Measurements from ENCODE around the gene ELFN1. TPM values are rescaled to one million over a fixed set of nuclear protein-coding genes. Genes with fewer than 3 reads are reported as not detected.

Gene ELFN1
- total RNA-seq, 4 donors from 2014 or later = 0.51 to 6.7 (median 3.6) TPM

DNA sequence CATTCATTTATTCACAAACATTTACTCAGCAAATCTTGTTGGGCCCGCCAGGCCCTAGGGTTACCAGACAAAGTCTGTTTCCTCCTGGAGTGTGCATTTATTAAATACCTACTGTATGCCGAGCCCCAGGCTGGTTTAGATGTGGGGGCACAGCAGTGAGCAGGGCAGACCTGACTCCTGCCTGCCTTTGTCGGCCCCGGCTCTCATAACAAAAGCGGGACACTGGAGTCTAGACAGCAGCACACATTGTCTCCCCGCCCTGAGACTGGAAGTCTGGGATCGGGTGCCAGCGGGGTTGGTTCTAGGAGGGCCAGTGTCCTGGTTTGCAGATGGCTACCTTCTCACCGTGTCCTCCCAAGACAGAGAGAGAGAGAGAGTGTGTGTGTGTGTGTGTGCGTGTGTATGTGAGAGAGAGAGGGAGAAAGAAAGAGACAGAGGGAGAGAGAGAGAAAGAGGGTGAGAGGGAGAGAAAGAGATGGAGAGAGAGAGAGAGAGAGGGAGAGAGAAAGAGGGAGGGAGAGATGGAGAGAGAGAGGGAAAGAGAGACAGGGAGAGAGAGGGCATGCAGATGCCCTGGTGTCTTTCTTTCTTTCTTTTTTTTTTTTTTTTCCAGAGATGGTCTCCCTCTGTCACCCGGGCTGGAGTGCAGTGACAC lies 25.9 kb downstream of the ELFN1 start:
- intact Hi-C loops (cut with DNase I; ENCODE audit: low total_unique reads) = no loop called here
- no peak overlapping the region for H3K27ac ChIP-seq
- H3K9me3 ChIP-seq = no peaks in the 10 kb centered on the region
- H3K4me1 ChIP-seq = no peaks in the 10 kb centered on the region
- no peak overlapping the region for H3K4me3 ChIP-seq
- peak in 1 of 2 donors; percentile 8 for DNase-seq
- H3K36me3 ChIP-seq = no peaks in the 10 kb centered on the region
- H3K27me3 ChIP-seq = no peaks in the 10 kb centered on the region
- TF ChIP-seq, protein P1, sequence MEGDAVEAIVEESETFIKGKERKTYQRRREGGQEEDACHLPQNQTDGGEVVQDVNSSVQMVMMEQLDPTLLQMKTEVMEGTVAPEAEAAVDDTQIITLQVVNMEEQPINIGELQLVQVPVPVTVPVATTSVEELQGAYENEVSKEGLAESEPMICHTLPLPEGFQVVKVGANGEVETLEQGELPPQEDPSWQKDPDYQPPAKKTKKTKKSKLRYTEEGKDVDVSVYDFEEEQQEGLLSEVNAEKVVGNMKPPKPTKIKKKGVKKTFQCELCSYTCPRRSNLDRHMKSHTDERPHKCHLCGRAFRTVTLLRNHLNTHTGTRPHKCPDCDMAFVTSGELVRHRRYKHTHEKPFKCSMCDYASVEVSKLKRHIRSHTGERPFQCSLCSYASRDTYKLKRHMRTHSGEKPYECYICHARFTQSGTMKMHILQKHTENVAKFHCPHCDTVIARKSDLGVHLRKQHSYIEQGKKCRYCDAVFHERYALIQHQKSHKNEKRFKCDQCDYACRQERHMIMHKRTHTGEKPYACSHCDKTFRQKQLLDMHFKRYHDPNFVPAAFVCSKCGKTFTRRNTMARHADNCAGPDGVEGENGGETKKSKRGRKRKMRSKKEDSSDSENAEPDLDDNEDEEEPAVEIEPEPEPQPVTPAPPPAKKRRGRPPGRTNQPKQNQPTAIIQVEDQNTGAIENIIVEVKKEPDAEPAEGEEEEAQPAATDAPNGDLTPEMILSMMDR (IDR thresholded peaks at IDR 0.05) = no peak
- TF ChIP-seq POLR2A (IDR thresholded peaks at IDR 0.05) = no peak

DNA sequence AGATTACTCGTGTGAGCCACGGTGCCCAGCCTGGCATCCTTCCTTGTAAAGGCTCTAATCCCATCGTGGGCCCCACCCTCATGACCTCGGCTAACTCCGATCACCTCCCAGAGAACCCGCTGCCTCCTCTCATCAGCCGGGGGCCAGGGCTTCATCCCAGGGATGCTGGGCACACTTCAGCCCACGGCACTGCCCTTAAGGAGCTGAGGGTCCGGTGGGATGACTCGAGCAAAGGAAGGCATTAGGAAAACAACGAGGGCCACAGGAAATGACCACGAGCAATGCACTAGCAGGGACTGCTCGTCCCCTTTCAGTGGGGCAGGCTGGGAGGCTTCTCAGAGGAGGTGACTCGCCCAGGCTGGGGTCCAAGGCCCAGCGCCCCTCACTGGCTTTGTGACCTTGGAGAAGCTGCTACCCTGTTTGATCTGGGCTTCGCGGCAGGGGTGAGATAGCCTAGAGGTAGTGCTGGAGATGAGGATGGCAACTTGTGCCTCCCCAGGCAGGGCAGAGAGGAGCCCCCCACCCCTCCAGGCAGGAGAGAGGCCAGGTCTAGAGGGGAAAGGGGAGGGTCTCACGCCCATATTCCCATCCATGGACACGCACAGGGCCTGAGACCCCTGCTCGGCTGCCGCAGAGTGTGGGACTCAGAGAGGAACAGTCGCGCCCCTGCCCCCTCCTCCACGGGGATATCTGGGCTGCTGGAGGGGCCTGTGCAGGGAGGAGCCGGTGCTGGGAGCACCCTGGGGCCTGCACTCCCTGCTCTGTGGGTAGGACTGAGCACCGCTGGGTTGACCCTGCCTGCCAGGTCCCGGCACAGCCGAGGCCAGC lies 26.8 kb downstream of the ELFN1 start:
- H3K9me3 ChIP-seq = no peaks in the 10 kb centered on the region

DNA sequence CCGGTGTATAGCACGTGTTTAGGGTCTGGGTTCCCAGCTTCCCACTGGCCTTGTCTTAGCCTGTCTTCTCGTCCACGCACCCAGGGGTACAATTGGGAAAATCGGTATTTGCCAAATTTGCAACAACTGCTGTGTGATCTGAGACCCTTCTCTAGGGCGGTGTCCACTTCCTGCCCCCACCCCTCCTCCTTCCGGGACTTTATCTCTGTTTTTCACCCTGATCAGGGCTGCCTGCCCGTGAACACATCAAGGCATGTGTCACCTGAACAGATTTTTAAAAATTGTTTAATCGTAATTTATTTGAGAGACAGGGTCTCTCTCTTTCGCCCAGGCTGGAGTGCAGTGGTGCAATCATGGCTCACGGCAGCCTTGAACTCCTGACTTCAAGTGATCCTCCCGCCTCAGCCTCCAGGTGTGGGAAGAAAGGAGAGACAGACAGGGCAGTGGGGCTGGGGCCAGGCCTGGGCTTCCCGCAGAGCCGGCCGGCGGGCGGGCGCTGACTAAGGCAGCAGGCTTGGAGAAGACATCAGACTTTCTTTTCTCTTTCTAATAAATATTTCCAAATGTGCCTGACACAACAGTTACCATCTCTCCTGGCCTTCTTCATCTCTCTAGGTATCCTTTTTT lies 27.5 kb downstream of the ELFN1 start:
- Histone ChIP-seq H3K4me3 (no peak overlapping the region), H3K9me3 (peaks cover 0 to 5% of the 10 kb centered on the region in 2 donors), H3K27ac (no peak overlapping the region), H3K27me3 (no peaks in the 10 kb centered on the region), H3K36me3 (no peaks in the 10 kb centered on the region), H3K4me1 (no peaks in the 10 kb centered on the region)
- peak in 1 of 2 donors; percentile 2 for DNase-seq
- TF ChIP-seq, protein P1 (IDR thresholded peaks at IDR 0.05) = no peak
- TF ChIP-seq POLR2A (IDR thresholded peaks at IDR 0.05) = no peak
- intact Hi-C loops (cut with DNase I; ENCODE audit: low total_unique reads) = no loop called here

More for the DNA sequence above, 26.8 kb downstream of the ELFN1 start:
- no peak for TF ChIP-seq POLR2A (IDR thresholded peaks at IDR 0.05)
- TF ChIP-seq, protein P1 (IDR thresholded peaks at IDR 0.05) = no peak
- DNase-seq = peak in 1 of 2 donors; percentile 9
- Histone ChIP-seq H3K27ac (no peak overlapping the region), H3K27me3 (no peaks in the 10 kb centered on the region), H3K4me1 (no peaks in the 10 kb centered on the region), H3K4me3 (no peak overlapping the region), H3K36me3 (no peaks in the 10 kb centered on the region)
- intact Hi-C loops (cut with DNase I; ENCODE audit: low total_unique reads) = no loop called here

GRCh38 chr7:1698201-1698600 lies 28.1 kb downstream of the ELFN1 start:
- no peak overlapping the region for H3K27ac ChIP-seq
- peaks cover 0 to 5% of the 10 kb centered on the region in 2 donors for H3K9me3 ChIP-seq
- H3K4me3 ChIP-seq = no peak overlapping the region
- H3K4me1 ChIP-seq = no peaks in the 10 kb centered on the region
- DNase-seq = no peak
- no peaks in the 10 kb centered on the region for H3K36me3 ChIP-seq
- H3K27me3 ChIP-seq = no peaks in the 10 kb centered on the region
- no peak for TF ChIP-seq POLR2A (IDR thresholded peaks at IDR 0.05)
- TF ChIP-seq, protein P1 (IDR thresholded peaks at IDR 0.05) = no peak
- intact Hi-C loops (cut with DNase I; ENCODE audit: low total_unique reads) = no loop called here

GRCh38 chr7:1698951-1699350 lies 28.9 kb downstream of the ELFN1 start:
- no peak overlapping the region for H3K4me3 ChIP-seq
- no peaks in the 10 kb centered on the region for H3K27me3 ChIP-seq
- no peak for DNase-seq
- H3K4me1 ChIP-seq = no peaks in the 10 kb centered on the region
- H3K9me3 ChIP-seq = peaks cover 0 to 5% of the 10 kb centered on the region in 2 donors
- intact Hi-C loops (cut with DNase I; ENCODE audit: low total_unique reads) = no loop called here
- no peaks in the 10 kb centered on the region for H3K36me3 ChIP-seq
- no peak overlapping the region for H3K27ac ChIP-seq
- TF ChIP-seq, protein P1 (IDR thresholded peaks at IDR 0.05) = no peak
- no peak for TF ChIP-seq POLR2A (IDR thresholded peaks at IDR 0.05)

All from uterus (tissue), 4 donors.